Thyroid gland (tissue), 4 donors: ENCODE results near the gene CCDC138. TPM values are rescaled to one million over a fixed set of nuclear protein-coding genes. Genes with fewer than 3 reads are reported as not detected.
A peak's percentile ranks its signal among the peaks of the same experiment; 100 is the strongest.

Source experiments
- DNase-seq, 2 donors: peaks; one replicate each; pipeline ENCODE4 v3.0.0-alpha.2; 2019
- H3K27ac ChIP-seq, 3 donors: fragments of 200-600 bp; sonication (generic); 1 replicate in 2 of 3; 2 replicates in 1 of 3; pipeline ENCODE4 v1.5.1; 2016 to 2019; ENCODE audit warnings: mild to moderate bottlenecking in 1 of 3, moderate library complexity in 1 of 3
- H3K27me3 ChIP-seq: fragments of 200-600 bp; sonication (generic); one replicate; pipeline ENCODE4 v1.5.1; 2019
- H3K36me3 ChIP-seq, 2 donors: fragments of 200-600 bp; sonication (generic); one replicate each; pipeline ENCODE4 v1.5.1; 2016 to 2019
- H3K4me1 ChIP-seq, 2 donors: fragments of 200-600 bp; sonication (generic); one replicate each; pipeline ENCODE4 v1.5.1; 2017 to 2019
- H3K4me3 ChIP-seq, 3 donors: fragments of 200-600 bp; sonication (generic); replicated peaks in 1 of 3; 1 replicate in 2 of 3; 2 replicates in 1 of 3; pipeline ENCODE4 v1.5.1; 2016; ENCODE audit warnings: mild to moderate bottlenecking in 1 of 3
- H3K9me3 ChIP-seq: fragments of 200-600 bp; sonication (generic); one replicate; pipeline ENCODE4 v1.5.1; 2017
- POLR2A ChIP-seq, 2 donors: fragments of 450-650 bp; IDR thresholded peaks; one replicate each; pipeline ENCODE4 v1.6.1; 2017; ENCODE audit warnings: antibody characterized with exemption in 2 of 2, mild to moderate bottlenecking in 2 of 2, moderate library complexity in 1 of 2
- WGBS, 2 donors: methylation state at CpG; one replicate each; pipeline ENCODE4 v1.1.5; 2017; 5-methylcytosine and 5-hydroxymethylcytosine counted together
- intact Hi-C: fragments of 100-400 bp; cut with DNase I; formaldehyde crosslinking; loops from one replicate; pipeline ENCODE4 v1.15.1; 2023
- total RNA-seq, 4 donors: library from RNA; depleted of rRNA; stranded (reverse); fragments of >200 nt; gene quantifications; one replicate each; pipeline ENCODE4 v1.2.3, GENCODE V29; 2016
- TF ChIP-seq, protein P1 (sequence below), 6 experiments: fragments of 200-600 bp in 3 of 6; fragments of 450-650 bp in 3 of 6; sonication (generic) in 3 of 6; IDR thresholded peaks; one replicate each; pipeline ENCODE4 v1.5.1; 2016 to 2019; ENCODE audit warnings: antibody characterized with exemption in 6 of 6, mild to moderate bottlenecking in 2 of 6, inconsistent platforms in 1 of 6, moderate library complexity in 1 of 6

CCDC138 gene
- total RNA-seq, 4 donors from 2014 or later: 3.9 to 7.3 (median 5.8) TPM

- Histone ChIP-seq H3K36me3 (no peaks in the 10 kb centered on the region), H3K27me3 (no peaks in the 10 kb centered on the region), H3K9me3 (no peaks in the 10 kb centered on the region), H3K27ac (no peak overlapping the region), H3K4me1 (no peaks in the 10 kb centered on the region), H3K4me3 (no peak overlapping the region)
- 38 to 51% methylated on average over 1 of the region's 1 CpG for WGBS, 2 donors
- TF ChIP-seq, protein P1, sequence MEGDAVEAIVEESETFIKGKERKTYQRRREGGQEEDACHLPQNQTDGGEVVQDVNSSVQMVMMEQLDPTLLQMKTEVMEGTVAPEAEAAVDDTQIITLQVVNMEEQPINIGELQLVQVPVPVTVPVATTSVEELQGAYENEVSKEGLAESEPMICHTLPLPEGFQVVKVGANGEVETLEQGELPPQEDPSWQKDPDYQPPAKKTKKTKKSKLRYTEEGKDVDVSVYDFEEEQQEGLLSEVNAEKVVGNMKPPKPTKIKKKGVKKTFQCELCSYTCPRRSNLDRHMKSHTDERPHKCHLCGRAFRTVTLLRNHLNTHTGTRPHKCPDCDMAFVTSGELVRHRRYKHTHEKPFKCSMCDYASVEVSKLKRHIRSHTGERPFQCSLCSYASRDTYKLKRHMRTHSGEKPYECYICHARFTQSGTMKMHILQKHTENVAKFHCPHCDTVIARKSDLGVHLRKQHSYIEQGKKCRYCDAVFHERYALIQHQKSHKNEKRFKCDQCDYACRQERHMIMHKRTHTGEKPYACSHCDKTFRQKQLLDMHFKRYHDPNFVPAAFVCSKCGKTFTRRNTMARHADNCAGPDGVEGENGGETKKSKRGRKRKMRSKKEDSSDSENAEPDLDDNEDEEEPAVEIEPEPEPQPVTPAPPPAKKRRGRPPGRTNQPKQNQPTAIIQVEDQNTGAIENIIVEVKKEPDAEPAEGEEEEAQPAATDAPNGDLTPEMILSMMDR (IDR thresholded peaks at IDR 0.05): peak in 3 of 6 experiments; percentile 30 to 40 (median 35)
- no peak for TF ChIP-seq POLR2A (IDR thresholded peaks at IDR 0.05)
- DNase-seq: no peak
- intact Hi-C loops: no loop called here
These were observed 68.6 kb downstream of the CCDC138 start for GRCh38 chr2:108855194-108855593.

DNA sequence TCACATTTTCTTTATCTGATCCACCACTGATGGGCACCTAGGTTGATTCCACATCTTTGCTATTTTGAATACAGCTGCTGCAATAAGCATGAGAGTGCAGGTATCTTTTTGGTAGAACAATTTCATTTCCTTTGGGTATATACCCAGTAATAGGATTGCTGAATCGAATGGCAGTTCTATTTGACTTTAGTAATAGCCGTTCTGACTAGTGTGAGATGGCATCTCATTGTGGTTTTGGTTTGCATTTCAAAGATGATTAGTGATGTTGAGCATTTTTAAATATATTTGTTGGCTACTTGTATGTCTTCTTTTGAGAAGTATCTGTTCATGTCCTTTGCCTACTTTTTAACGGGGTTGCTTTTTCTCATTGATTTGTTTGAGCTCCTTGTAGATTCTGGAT lies 72.3 kb downstream of the CCDC138 start:
- intact Hi-C loops: no loop called here
- DNase-seq: no peak
- 98% methylated on average over 3 of the region's 3 CpGs for WGBS, 2 donors
- Histone ChIP-seq H3K27me3 (no peaks in the 10 kb centered on the region), H3K4me1 (no peaks in the 10 kb centered on the region), H3K9me3 (no peaks in the 10 kb centered on the region), H3K4me3 (no peak overlapping the region), H3K27ac (no peak overlapping the region), H3K36me3 (no peaks in the 10 kb centered on the region)
- TF ChIP-seq POLR2A (IDR thresholded peaks at IDR 0.05): no peak
- TF ChIP-seq, protein P1 (IDR thresholded peaks at IDR 0.05): no peak

DNA sequence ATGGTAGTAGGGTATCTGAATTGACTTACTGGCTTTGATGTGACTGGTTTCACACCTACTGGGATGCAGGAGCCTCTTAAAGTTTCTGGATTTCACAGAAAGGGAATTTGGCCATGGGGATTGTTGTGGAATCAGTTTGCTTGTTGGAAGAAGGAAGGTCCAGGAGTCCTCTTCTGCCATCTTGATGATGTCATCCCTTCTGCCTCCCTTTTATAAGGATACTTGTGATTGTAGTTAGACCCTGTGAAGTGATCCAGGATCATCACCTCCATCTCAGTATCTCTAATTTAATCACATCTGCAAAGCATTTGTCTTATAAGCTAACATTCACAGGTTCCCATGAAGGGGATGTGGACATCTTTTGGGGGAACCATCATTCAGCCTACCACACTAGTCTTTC lies 79.5 kb downstream of the CCDC138 start:
- DNase-seq: no peak
- TF ChIP-seq POLR2A (IDR thresholded peaks at IDR 0.05): no peak
- TF ChIP-seq, protein P1 (IDR thresholded peaks at IDR 0.05): no peak
- H3K9me3 ChIP-seq: no peaks in the 10 kb centered on the region
- H3K36me3 ChIP-seq: no peaks in the 10 kb centered on the region
- no peaks in the 10 kb centered on the region for H3K27me3 ChIP-seq
- H3K4me3 ChIP-seq: no peak overlapping the region
- intact Hi-C loops: no loop called here
- H3K4me1 ChIP-seq: no peaks in the 10 kb centered on the region
- no peak overlapping the region for H3K27ac ChIP-seq

DNA sequence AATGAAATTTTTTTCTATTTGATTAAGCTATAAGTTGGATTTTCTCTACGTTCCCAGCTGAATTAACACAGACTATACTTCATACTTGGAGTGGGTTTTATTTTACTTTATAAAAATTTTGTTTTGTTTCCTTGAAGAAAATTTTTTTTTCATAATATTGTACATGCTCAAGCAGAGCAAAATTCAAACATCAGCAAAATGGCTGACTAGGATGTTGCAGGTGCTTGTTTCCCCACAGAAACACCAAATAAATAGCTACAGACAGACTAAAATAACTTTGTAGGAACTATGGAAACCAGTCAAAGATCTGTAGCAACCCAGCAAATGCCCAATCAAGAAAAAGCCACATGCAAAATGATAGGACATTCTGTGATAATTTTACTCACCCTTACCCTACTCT lies 82.3 kb downstream of the CCDC138 start:
- no peak for TF ChIP-seq POLR2A (IDR thresholded peaks at IDR 0.05)
- TF ChIP-seq, protein P1 (IDR thresholded peaks at IDR 0.05): no peak
- Histone ChIP-seq H3K36me3 (no peaks in the 10 kb centered on the region), H3K4me1 (no peaks in the 10 kb centered on the region), H3K9me3 (no peaks in the 10 kb centered on the region), H3K27me3 (no peaks in the 10 kb centered on the region), H3K4me3 (no peak overlapping the region), H3K27ac (no peak overlapping the region)
- intact Hi-C loops: no loop called here
- no peak for DNase-seq
- 92 to 95% methylated on average over 1 of the region's 1 CpG for WGBS, 2 donors

DNA sequence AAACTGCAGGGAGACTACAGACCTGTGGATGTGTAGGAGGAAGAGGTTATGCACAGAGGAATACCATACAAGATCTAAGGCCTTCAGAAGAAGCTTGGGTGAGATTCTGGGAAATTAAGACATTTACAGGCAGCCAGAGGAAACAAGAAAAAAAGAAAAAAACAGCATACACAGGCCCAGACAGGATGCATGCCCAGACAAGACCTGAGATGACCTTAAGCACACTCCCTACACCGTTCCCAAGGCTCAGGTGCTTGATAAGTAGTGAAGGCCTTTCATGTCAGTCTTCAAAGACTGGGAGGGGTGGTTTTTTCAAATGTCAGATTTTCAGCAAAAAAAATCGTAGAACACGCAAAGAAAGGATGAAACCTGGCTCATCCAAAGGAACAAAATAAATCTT lies 83.0 kb downstream of the CCDC138 start:
- Histone ChIP-seq H3K4me3 (no peak overlapping the region), H3K9me3 (no peaks in the 10 kb centered on the region), H3K4me1 (no peaks in the 10 kb centered on the region), H3K27ac (no peak overlapping the region), H3K36me3 (no peaks in the 10 kb centered on the region), H3K27me3 (no peaks in the 10 kb centered on the region)
- DNase-seq: no peak
- TF ChIP-seq, protein P1 (IDR thresholded peaks at IDR 0.05): no peak
- TF ChIP-seq POLR2A (IDR thresholded peaks at IDR 0.05): no peak
- intact Hi-C loops: no loop called here
- 92 to 97% methylated on average over 3 of the region's 3 CpGs for WGBS, 2 donors
